GM21367 (cell line): Measurements from ENCODE around the gene FNIP1.
"Not testable (repeated sequence)": the region's sequence is repeated elsewhere in the genome, so short reads cannot be mapped to it uniquely, and the experiment has no call there.

Source experiments
- ATAC-seq: cut with Tn5 transposase; IDR thresholded peaks from one replicate; pipeline ENCODE4 v1.9.1; 2021; ENCODE audit not compliant: unreplicated experiment

FNIP1 gene

GRCh38 chr5:131610198-131611063 lies 186.4 kb downstream of the FNIP1 start:
- no peak for ATAC-seq

GRCh38 chr5:131609774-131610173 lies 187.0 kb downstream of the FNIP1 start:
- no peak for ATAC-seq

- ATAC-seq, result no peak
Measured at GRCh38 chr5:131608597-131608996, 188.2 kb downstream of the FNIP1 start.

GRCh38 chr5:131607903-131608540 lies 188.8 kb downstream of the FNIP1 start:
- ATAC-seq, result no peak

- no peak for ATAC-seq
Measured at GRCh38 chr5:131607418-131607817, 189.4 kb downstream of the FNIP1 start.

- ATAC-seq, result no peak
Measured at GRCh38 chr5:131605086-131605485, 191.7 kb downstream of the FNIP1 start.

GRCh38 chr5:131595088-131596033 lies 201.5 kb downstream of the FNIP1 start:
- no peak for ATAC-seq

- no peak for ATAC-seq
Measured at GRCh38 chr5:131593921-131594320, 202.9 kb downstream of the FNIP1 start.

- not testable (repeated sequence) for ATAC-seq
Measured at GRCh38 chr5:131593436-131593835, 203.4 kb downstream of the FNIP1 start.
